ENCODE results near the gene KCNJ9.

The KCNJ9 gene

GRCh38 chr1:160056648-160057169, 24.6 kb upstream of the KCNJ9 start:
- Histone ChIP-seq H3K4me1 (no peaks in the 10 kb centered on the region), H3K36me3 (ENCODE audit: control insufficient read depth, insufficient read depth, low read length) (no peaks in the 10 kb centered on the region), H3K27me3 (ENCODE audit: control insufficient read depth, insufficient read depth, low read length) (no peaks in the 10 kb centered on the region), H3K9me3 (ENCODE audit: control insufficient read depth, low read length) (no peaks in the 10 kb centered on the region), H3K4me3 (ENCODE audit: low read depth, low read length) (no peak overlapping the region), H2AFZ (no peak overlapping the region), H3K79me2 (no peaks in the 10 kb centered on the region), H3K27ac (no peak overlapping the region), H3K4me2 (ENCODE audit: low read length) (no peak overlapping the region), H3K9ac (no peak overlapping the region)
- TF ChIP-seq CTCF (IDR thresholded peaks at IDR 0.05) = no peak

GRCh38 chr1:160058087-160058486, 23.3 kb upstream of the KCNJ9 start:
- TF ChIP-seq CTCF (IDR thresholded peaks at IDR 0.05) = no peak
- no peaks in the 10 kb centered on the region for H3K4me1 ChIP-seq
- no peak overlapping the region for H2AFZ ChIP-seq
- no peaks in the 10 kb centered on the region for H3K27me3 ChIP-seq (ENCODE audit: control insufficient read depth, insufficient read depth, low read length)
- no peak overlapping the region for H3K4me3 ChIP-seq (ENCODE audit: low read depth, low read length)
- no peaks in the 10 kb centered on the region for H3K36me3 ChIP-seq (ENCODE audit: control insufficient read depth, insufficient read depth, low read length)
- H3K9me3 ChIP-seq (ENCODE audit: control insufficient read depth, low read length) = no peaks in the 10 kb centered on the region
- no peak overlapping the region for H3K4me2 ChIP-seq (ENCODE audit: low read length)
- H3K79me2 ChIP-seq = no peaks in the 10 kb centered on the region
- no peak overlapping the region for H3K9ac ChIP-seq
- H3K27ac ChIP-seq = no peak overlapping the region

GRCh38 chr1:160061369-160062229, 19.7 kb upstream of the KCNJ9 start:
- no peaks in the 10 kb centered on the region for H3K4me1 ChIP-seq
- H3K27me3 ChIP-seq (ENCODE audit: control insufficient read depth, insufficient read depth, low read length) = no peaks in the 10 kb centered on the region

GRCh38 chr1:160062230-160062532, 19.2 kb upstream of the KCNJ9 start:
- H3K4me1 ChIP-seq = no peaks in the 10 kb centered on the region
- H3K27ac ChIP-seq = no peak overlapping the region

More at GRCh38 chr1:160061369-160062229, 19.7 kb upstream of the KCNJ9 start:
- Histone ChIP-seq H3K9ac (no peak overlapping the region), H3K9me3 (ENCODE audit: control insufficient read depth, low read length) (no peaks in the 10 kb centered on the region), H3K79me2 (no peaks in the 10 kb centered on the region), H3K27ac (no peak overlapping the region), H3K4me3 (ENCODE audit: low read depth, low read length) (no peak overlapping the region), H3K36me3 (ENCODE audit: control insufficient read depth, insufficient read depth, low read length) (no peaks in the 10 kb centered on the region), H3K4me2 (ENCODE audit: low read length) (no peak overlapping the region), H2AFZ (no peak overlapping the region)
- no peak for TF ChIP-seq CTCF (IDR thresholded peaks at IDR 0.05)

More at GRCh38 chr1:160062230-160062532, 19.2 kb upstream of the KCNJ9 start:
- no peak for TF ChIP-seq CTCF (IDR thresholded peaks at IDR 0.05)
- Histone ChIP-seq H3K4me3 (ENCODE audit: low read depth, low read length) (no peak overlapping the region), H3K79me2 (no peaks in the 10 kb centered on the region), H3K36me3 (ENCODE audit: control insufficient read depth, insufficient read depth, low read length) (no peaks in the 10 kb centered on the region), H2AFZ (no peak overlapping the region), H3K27me3 (ENCODE audit: control insufficient read depth, insufficient read depth, low read length) (no peaks in the 10 kb centered on the region), H3K9me3 (ENCODE audit: control insufficient read depth, low read length) (no peaks in the 10 kb centered on the region), H3K9ac (no peak overlapping the region), H3K4me2 (ENCODE audit: low read length) (no peak overlapping the region)

All from parathyroid adenoma (tissue), 2 donors.